Measurements from ENCODE around the gene CTAG2.
"Not testable (repeated sequence)": the region's sequence is repeated elsewhere in the genome, so short reads cannot be mapped to it uniquely, and the experiment has no call there.

The CTAG2 gene

GRCh38 chrX:154655786-154656185 is 2.4 kb upstream of the CTAG2 start:
- no peaks in the 10 kb centered on the region for H3K9me3 Mint-ChIP-seq
- ATAC-seq (ENCODE audit: low read depth) (no peak), DNase-seq (ENCODE audit: low spot score in 2 of 2) (no peak)
- H3K4me1 Mint-ChIP-seq = peaks cover 6% of the 10 kb centered on the region
- H3K27me3 Mint-ChIP-seq = no peaks in the 10 kb centered on the region
- peaks cover 2% of the 10 kb centered on the region for H3K36me3 Mint-ChIP-seq
- H3K27ac Mint-ChIP-seq = no peak overlapping the region
- H3K4me3 Mint-ChIP-seq = no peak overlapping the region

- Mint-ChIP-seq H3K27me3 (no peaks in the 10 kb centered on the region), H3K27ac (no peak overlapping the region), H3K4me3 (no peak overlapping the region), H3K9me3 (no peaks in the 10 kb centered on the region), H3K4me1 (peaks cover 6% of the 10 kb centered on the region), H3K36me3 (peaks cover 2% of the 10 kb centered on the region)
- ATAC-seq (ENCODE audit: low read depth) = no peak
- DNase-seq (ENCODE audit: low spot score in 2 of 2) = no peak
Measured at GRCh38 chrX:154655346-154655745, 2.0 kb upstream of the CTAG2 start.

- Mint-ChIP-seq H3K4me1 (peaks cover 2% of the 10 kb centered on the region), H3K27me3 (no peaks in the 10 kb centered on the region), H3K27ac (no peak overlapping the region), H3K4me3 (no peak overlapping the region), H3K9me3 (no peaks in the 10 kb centered on the region), H3K36me3 (peaks cover 2% of the 10 kb centered on the region)
- no peak for ATAC-seq (ENCODE audit: low read depth)
- DNase-seq (ENCODE audit: low spot score in 2 of 2) = no peak
Measured at GRCh38 chrX:154654925-154655324, 1.5 kb upstream of the CTAG2 start.

- peaks cover 2% of the 10 kb centered on the region for H3K4me1 Mint-ChIP-seq
- no peak for ATAC-seq (ENCODE audit: low read depth)
- peaks cover 2% of the 10 kb centered on the region for H3K36me3 Mint-ChIP-seq
Measured at GRCh38 chrX:154654372-154654771, 993 bp upstream of the CTAG2 start.

GRCh38 chrX:154653048-154653401 is 354 bp downstream of the CTAG2 start:
- H3K9me3 Mint-ChIP-seq = no peaks in the 10 kb centered on the region
- no peak for DNase-seq (ENCODE audit: low spot score in 2 of 2)

More at GRCh38 chrX:154654372-154654771, 993 bp upstream of the CTAG2 start:
- Mint-ChIP-seq H3K27me3 (no peaks in the 10 kb centered on the region), H3K9me3 (no peaks in the 10 kb centered on the region), H3K27ac (no peak overlapping the region), H3K4me3 (no peak overlapping the region)
- DNase-seq (ENCODE audit: low spot score in 2 of 2) = no peak

GRCh38 chrX:154652311-154653047 is 900 bp downstream of the CTAG2 start:
- ATAC-seq (ENCODE audit: low read depth) (no peak), DNase-seq (ENCODE audit: low spot score in 2 of 2) (no peak)
- Mint-ChIP-seq H3K27ac (no peak overlapping the region), H3K36me3 (no peaks in the 10 kb centered on the region), H3K4me3 (no peak overlapping the region), H3K27me3 (no peaks in the 10 kb centered on the region), H3K4me1 (no peaks in the 10 kb centered on the region), H3K9me3 (no peaks in the 10 kb centered on the region)

More at GRCh38 chrX:154653048-154653401, 354 bp downstream of the CTAG2 start:
- H3K27me3 Mint-ChIP-seq = no peaks in the 10 kb centered on the region
- H3K27ac Mint-ChIP-seq = no peak overlapping the region
- no peaks in the 10 kb centered on the region for H3K36me3 Mint-ChIP-seq
- no peak for ATAC-seq (ENCODE audit: low read depth)
- H3K4me3 Mint-ChIP-seq = no peak overlapping the region
- H3K4me1 Mint-ChIP-seq = no peaks in the 10 kb centered on the region

GRCh38 chrX:154650221-154650510 is 3.2 kb downstream of the CTAG2 start:
- Mint-ChIP-seq H3K9me3 (no peaks in the 10 kb centered on the region), H3K27ac (no peak overlapping the region), H3K27me3 (no peaks in the 10 kb centered on the region), H3K36me3 (no peaks in the 10 kb centered on the region), H3K4me1 (no peaks in the 10 kb centered on the region), H3K4me3 (no peak overlapping the region)
- DNase-seq (ENCODE audit: low spot score in 2 of 2) (no peak), ATAC-seq (ENCODE audit: low read depth) (no peak)

GRCh38 chrX:154649503-154650220 is 3.7 kb downstream of the CTAG2 start:
- DNase-seq (ENCODE audit: low spot score in 2 of 2) (no peak), ATAC-seq (ENCODE audit: low read depth) (no peak)
- no peaks in the 10 kb centered on the region for H3K4me1 Mint-ChIP-seq
- no peak overlapping the region for H3K27ac Mint-ChIP-seq
- no peaks in the 10 kb centered on the region for H3K27me3 Mint-ChIP-seq
- H3K4me3 Mint-ChIP-seq = no peak overlapping the region
- H3K9me3 Mint-ChIP-seq = no peaks in the 10 kb centered on the region
- H3K36me3 Mint-ChIP-seq = no peaks in the 10 kb centered on the region

- DNase-seq (ENCODE audit: low spot score in 2 of 2) (no peak), ATAC-seq (ENCODE audit: low read depth) (no peak)
- Mint-ChIP-seq H3K27ac (no peak overlapping the region), H3K4me1 (no peaks in the 10 kb centered on the region), H3K4me3 (no peak overlapping the region), H3K36me3 (no peaks in the 10 kb centered on the region), H3K9me3 (no peaks in the 10 kb centered on the region), H3K27me3 (no peaks in the 10 kb centered on the region)
Measured at GRCh38 chrX:154648931-154649330, 4.4 kb downstream of the CTAG2 start.

- not testable (repeated sequence) for H3K9me3 Mint-ChIP-seq; H3K27ac Mint-ChIP-seq; H3K4me1 Mint-ChIP-seq; H3K27me3 Mint-ChIP-seq; H3K36me3 Mint-ChIP-seq; ATAC-seq (ENCODE audit: low read depth); DNase-seq (ENCODE audit: low spot score in 2 of 2); H3K4me3 Mint-ChIP-seq
Measured at GRCh38 chrX:154645745-154646378, 7.5 kb downstream of the CTAG2 start.

GRCh38 chrX:154643708-154644107 is 9.7 kb downstream of the CTAG2 start:
- not testable (repeated sequence) for H3K4me3 Mint-ChIP-seq, H3K36me3 Mint-ChIP-seq

GRCh38 chrX:154641740-154642139 is 11.6 kb downstream of the CTAG2 start:
- H3K36me3 Mint-ChIP-seq; DNase-seq (ENCODE audit: low spot score in 2 of 2); H3K27me3 Mint-ChIP-seq; H3K4me3 Mint-ChIP-seq; H3K4me1 Mint-ChIP-seq; ATAC-seq (ENCODE audit: low read depth); H3K9me3 Mint-ChIP-seq; H3K27ac Mint-ChIP-seq: not testable (repeated sequence)

More at GRCh38 chrX:154643708-154644107, 9.7 kb downstream of the CTAG2 start:
- H3K4me1 Mint-ChIP-seq; ATAC-seq (ENCODE audit: low read depth); DNase-seq (ENCODE audit: low spot score in 2 of 2); H3K9me3 Mint-ChIP-seq; H3K27me3 Mint-ChIP-seq; H3K27ac Mint-ChIP-seq: not testable (repeated sequence)

GRCh38 chrX:154633661-154634060 is 19.7 kb downstream of the CTAG2 start:
- not testable (repeated sequence) for H3K27ac Mint-ChIP-seq; H3K36me3 Mint-ChIP-seq; H3K27me3 Mint-ChIP-seq; H3K9me3 Mint-ChIP-seq; H3K4me1 Mint-ChIP-seq; H3K4me3 Mint-ChIP-seq; DNase-seq (ENCODE audit: low spot score in 2 of 2); ATAC-seq (ENCODE audit: low read depth)

GRCh38 chrX:154630949-154631348 is 22.4 kb downstream of the CTAG2 start:
- not testable (repeated sequence) for H3K27me3 Mint-ChIP-seq; H3K4me3 Mint-ChIP-seq; H3K9me3 Mint-ChIP-seq; H3K4me1 Mint-ChIP-seq; DNase-seq (ENCODE audit: low spot score in 2 of 2); H3K27ac Mint-ChIP-seq; ATAC-seq (ENCODE audit: low read depth); H3K36me3 Mint-ChIP-seq
